Activated CD8-positive, alpha-beta memory T cell treated with anti-CD3 and anti-CD28 coated beads, Interleukin-2, amount 10 ng/mL, durations not matched to agents 7 days and 5 days (primary cell): ENCODE results near the gene FBLN5. TPM values are rescaled to one million over a fixed set of nuclear protein-coding genes. Genes with fewer than 3 reads are reported as not detected.

Experiments
- ATAC-seq: fragments of 150-1000 bp; cut with Tn5 transposase; one replicate; pipeline ENCODE4 v1.10.0; 2021; ENCODE audit warnings: moderate library complexity
- CTCF ChIA-PET: fragments of 350-600 bp; sonication (Branson Sonifier 250); formaldehyde crosslinking; loops from one replicate; lab custom pipeline; 2021; ENCODE audit warnings: antibody characterized with exemption; lab: Charles Lee
- DNase-seq: peaks from one replicate; pipeline ENCODE4 v3.0.0-alpha.2; 2020
- H3K27ac Mint-ChIP-seq: one replicate; pipeline ENCODE4 v1.8.0; 2021; ENCODE audit warnings: mild to moderate bottlenecking, mixed read lengths
- H3K27me3 Mint-ChIP-seq: one replicate; pipeline ENCODE4 v1.8.0; 2021; ENCODE audit warnings: mixed read lengths
- H3K36me3 Mint-ChIP-seq: one replicate; pipeline ENCODE4 v1.8.0; 2021; ENCODE audit warnings: mild to moderate bottlenecking, mixed read lengths
- H3K4me1 Mint-ChIP-seq: one replicate; pipeline ENCODE4 v1.8.0; 2021; ENCODE audit warnings: mixed read lengths
- H3K4me3 Mint-ChIP-seq: one replicate; pipeline ENCODE4 v1.8.0; 2021; ENCODE audit warnings: mild to moderate bottlenecking, moderate library complexity, mixed read lengths
- H3K9me3 Mint-ChIP-seq: one replicate; pipeline ENCODE4 v1.8.0; 2022; ENCODE audit warnings: low read depth, mixed read lengths
- total RNA-seq, 2 experiments: library from RNA; stranded (reverse); gene quantifications; one replicate each; pipeline ENCODE4 v1.2.3, GENCODE V29; 2021

The FBLN5 gene
- total RNA-seq, 2 experiments from 2014 or later, result 0.23 to 0.73 TPM

DNA sequence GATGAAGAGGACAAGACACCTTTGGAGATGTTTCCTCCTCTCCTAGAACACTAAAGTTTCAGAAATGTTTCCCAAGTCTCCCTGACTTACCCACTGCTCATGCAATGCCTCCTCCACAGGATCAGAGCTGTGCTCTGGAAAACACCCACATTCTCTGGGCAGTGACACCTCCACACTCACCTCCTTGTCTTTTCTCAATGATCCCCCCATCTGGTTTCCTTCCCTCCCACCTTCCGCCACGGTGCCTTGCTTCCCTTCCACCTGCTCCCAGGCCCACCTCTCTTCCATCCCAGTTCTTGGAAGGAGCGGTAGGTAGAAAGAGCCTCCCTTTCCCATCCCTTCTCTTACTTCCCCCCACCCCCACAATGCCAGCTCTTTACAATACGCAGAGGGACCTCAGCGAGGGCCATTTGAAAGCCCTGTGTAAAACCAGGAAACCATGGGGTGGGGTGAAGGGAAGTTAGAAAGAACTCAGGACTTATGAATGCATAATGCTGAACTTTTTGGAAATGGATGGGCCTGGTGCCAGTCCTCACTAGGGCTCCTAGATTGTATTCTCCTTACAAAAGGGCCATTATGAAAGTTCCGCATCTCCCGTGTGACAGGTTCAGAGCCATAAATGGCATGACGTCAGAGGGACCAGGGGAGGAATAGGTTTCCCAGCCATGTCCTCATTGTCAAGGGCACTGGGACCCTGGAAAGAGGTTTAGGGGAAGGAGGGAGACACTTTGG is 12.8 kb downstream of the FBLN5 start:
- no peaks in the 10 kb centered on the region for H3K36me3 Mint-ChIP-seq
- no peak overlapping the region for H3K27ac Mint-ChIP-seq
- CTCF ChIA-PET, result no interaction called here
- no peaks in the 10 kb centered on the region for H3K4me1 Mint-ChIP-seq
- no peak overlapping the region for H3K4me3 Mint-ChIP-seq
- no peaks in the 10 kb centered on the region for H3K27me3 Mint-ChIP-seq
- DNase-seq (no peak), ATAC-seq (no peak)
- no peaks in the 10 kb centered on the region for H3K9me3 Mint-ChIP-seq

DNA sequence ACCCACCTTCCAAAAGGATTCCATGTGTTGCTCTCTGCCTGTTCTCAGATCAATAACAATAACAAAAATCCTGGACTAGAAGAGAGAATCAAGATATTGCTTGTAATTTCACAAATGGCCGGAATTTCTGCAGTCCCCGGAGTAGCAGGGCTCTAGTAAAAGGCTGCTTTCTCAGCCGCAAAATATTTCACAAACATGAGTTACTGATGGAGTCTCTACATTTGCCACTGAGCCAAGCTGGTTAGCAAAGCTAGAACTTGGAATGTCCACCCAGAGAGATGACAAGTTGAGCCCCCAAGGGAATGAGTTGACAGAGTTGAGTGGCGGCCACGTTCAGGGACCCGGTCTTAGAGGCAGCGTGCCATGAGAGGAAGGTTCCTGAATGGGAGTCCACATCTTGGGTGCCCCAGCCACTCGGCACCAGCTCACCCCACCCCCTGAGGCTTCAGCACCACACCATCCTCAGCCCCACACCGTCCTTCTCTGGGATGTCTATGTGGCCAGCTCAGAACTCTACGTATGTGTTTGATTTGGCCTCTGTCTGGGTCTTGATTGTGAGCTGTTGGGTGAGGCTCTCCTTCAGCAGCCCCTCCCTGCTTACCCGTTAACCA is 15.9 kb downstream of the FBLN5 start:
- Mint-ChIP-seq H3K4me1 (no peaks in the 10 kb centered on the region), H3K27me3 (no peaks in the 10 kb centered on the region), H3K9me3 (no peaks in the 10 kb centered on the region), H3K36me3 (no peaks in the 10 kb centered on the region), H3K27ac (no peak overlapping the region), H3K4me3 (no peak overlapping the region)
- DNase-seq (no peak), ATAC-seq (no peak)
- CTCF ChIA-PET, result interaction anchor here (2.1 kb wide), 1 partner anchor 10 kb away, joined by 6 read pairs; no protein-coding TSS in a partner anchor

DNA sequence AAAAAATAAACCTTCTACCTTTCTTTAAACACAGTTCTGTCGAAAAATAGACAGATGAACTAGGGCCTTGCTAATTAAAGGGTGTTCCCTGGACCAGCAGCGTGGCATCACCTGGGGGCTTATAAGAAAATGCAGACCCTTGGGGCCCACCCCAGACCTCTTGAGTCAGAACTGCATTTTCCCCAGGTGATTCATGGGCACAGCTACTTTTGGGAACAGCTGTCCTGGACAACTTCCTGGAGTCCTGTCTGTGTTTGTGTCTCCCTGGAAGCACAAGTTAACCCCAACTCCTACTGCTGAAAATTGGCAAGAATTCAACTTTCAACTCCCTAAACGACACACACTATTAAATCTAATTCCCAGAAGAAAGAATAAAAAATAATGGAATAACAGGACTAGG is 17.8 kb downstream of the FBLN5 start:
- H3K27me3 Mint-ChIP-seq, result no peaks in the 10 kb centered on the region
- H3K4me1 Mint-ChIP-seq, result no peaks in the 10 kb centered on the region
- DNase-seq, result no peak
- H3K36me3 Mint-ChIP-seq, result no peaks in the 10 kb centered on the region
- H3K9me3 Mint-ChIP-seq, result no peaks in the 10 kb centered on the region
- ATAC-seq, result no peak
- no peak overlapping the region for H3K27ac Mint-ChIP-seq
- CTCF ChIA-PET, result no interaction called here
- H3K4me3 Mint-ChIP-seq, result no peak overlapping the region

DNA sequence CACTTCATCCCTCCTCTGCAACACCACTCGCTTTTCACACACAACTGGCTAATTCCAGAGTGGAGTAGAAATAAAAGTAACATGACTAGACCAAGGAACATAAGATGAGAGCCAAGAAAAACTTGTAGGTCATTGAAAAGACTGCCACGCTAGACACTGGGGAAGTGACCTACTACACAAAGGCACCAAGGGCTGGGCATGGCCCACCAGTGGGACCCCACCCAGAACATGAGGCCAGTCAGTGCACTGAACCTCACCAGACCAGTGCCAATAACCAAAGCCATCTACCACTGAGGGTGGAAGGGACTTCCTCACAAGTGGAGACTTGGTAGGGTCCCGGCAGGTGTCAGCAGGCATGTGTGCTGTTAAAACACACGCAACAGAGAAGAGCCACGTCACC is 19.7 kb downstream of the FBLN5 start:
- no peaks in the 10 kb centered on the region for H3K4me1 Mint-ChIP-seq
- no peaks in the 10 kb centered on the region for H3K27me3 Mint-ChIP-seq
- H3K36me3 Mint-ChIP-seq, result no peaks in the 10 kb centered on the region
- DNase-seq, result no peak
- CTCF ChIA-PET, result interaction anchor here (1.1 to 1.6 kb wide), 2 partner anchors 15 to 17 kb away, joined by 3 to 5 read pairs; no protein-coding TSS in a partner anchor
- H3K9me3 Mint-ChIP-seq, result no peaks in the 10 kb centered on the region
- ATAC-seq, result no peak
- no peak overlapping the region for H3K27ac Mint-ChIP-seq
- H3K4me3 Mint-ChIP-seq, result no peak overlapping the region

DNA sequence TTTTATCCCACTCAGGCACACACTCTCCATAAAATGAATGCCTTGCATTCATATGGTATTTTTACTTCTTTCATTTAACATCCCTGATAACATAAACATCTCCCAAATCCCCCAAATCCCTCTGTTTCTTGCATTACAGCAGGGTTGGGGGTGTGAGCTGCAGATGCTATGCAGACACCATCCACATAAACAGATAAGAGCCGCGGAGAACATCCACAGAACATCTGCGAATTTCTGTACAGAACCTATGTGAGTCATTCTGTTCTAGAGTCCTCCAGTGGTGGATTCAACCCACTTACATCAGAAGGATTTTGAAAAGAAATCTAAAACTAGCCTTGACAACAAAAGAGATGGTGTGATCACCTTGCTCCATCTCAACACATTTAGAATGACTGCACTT is 20.3 kb downstream of the FBLN5 start:
- H3K27me3 Mint-ChIP-seq, result no peaks in the 10 kb centered on the region
- ATAC-seq, result no peak

DNA sequence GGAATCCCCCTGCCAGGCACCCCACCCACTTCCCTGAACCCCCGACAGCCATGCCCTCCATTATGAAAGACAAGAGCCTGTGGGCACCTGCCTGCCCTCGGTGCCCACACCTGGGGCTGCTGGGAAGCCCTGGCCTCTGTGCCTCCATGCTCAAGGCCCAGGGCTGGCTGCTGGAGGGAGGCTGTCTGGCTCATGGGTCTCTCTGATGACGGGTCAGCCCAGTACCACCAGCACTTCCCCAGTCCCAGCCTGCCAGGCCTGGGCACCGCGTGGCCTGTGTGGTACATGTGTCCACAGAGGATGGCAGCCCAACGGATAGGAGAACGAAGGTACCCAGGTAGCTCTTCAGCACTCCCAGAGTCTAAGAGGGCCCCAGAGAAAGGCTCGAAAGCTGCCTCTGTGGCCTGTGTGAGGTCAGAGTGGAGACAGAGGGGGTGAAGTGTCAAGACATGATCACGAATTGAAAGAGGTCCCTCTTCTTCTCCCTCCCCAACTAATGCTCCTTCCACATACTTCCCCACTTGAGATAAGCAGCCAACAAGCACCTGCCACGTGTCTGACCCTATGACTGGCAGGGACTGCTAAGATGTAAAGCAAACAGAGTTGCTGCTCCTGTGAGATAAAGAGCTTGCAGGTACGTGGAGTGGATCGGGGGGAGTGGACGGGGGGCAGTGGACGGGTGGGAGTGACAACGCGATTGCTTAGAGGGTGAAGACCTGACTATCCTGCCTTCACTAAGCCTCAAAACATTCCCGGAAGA is 21.2 kb downstream of the FBLN5 start:
- no peak for ATAC-seq
- CTCF ChIA-PET, result no interaction called here
- no peaks in the 10 kb centered on the region for H3K27me3 Mint-ChIP-seq
- DNase-seq, result no peak
- no peak overlapping the region for H3K27ac Mint-ChIP-seq
- H3K4me1 Mint-ChIP-seq, result no peaks in the 10 kb centered on the region
- no peaks in the 10 kb centered on the region for H3K36me3 Mint-ChIP-seq
- no peak overlapping the region for H3K4me3 Mint-ChIP-seq
- no peaks in the 10 kb centered on the region for H3K9me3 Mint-ChIP-seq

More for the DNA sequence above, 20.3 kb downstream of the FBLN5 start:
- CTCF ChIA-PET, result interaction anchor here (1.1 kb wide), 1 partner anchor 15 kb away, joined by 3 read pairs; no protein-coding TSS in a partner anchor
- no peaks in the 10 kb centered on the region for H3K36me3 Mint-ChIP-seq
- H3K9me3 Mint-ChIP-seq, result no peaks in the 10 kb centered on the region
- H3K27ac Mint-ChIP-seq, result no peak overlapping the region
- no peaks in the 10 kb centered on the region for H3K4me1 Mint-ChIP-seq
- H3K4me3 Mint-ChIP-seq, result no peak overlapping the region
- DNase-seq, result no peak

DNA sequence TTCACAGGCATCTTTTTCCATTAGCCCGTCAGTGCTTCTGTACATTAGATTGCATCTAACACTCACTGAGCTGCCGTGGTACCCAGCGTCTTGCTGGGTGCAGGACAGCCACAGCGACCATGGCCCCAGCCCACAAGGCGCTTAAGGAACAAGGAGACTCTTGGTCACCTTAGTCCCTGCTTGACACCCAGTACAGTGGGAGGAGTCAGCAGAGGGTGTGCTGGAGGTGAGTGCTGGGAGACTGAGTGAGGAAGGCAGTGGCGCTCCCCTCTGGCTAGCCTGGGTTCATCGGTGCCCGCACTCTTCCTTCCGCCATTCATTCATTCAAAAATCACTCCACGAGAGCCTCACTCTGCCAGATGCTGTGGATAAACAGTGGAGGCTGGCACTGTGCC is 21.8 kb downstream of the FBLN5 start:
- Mint-ChIP-seq H3K9me3 (no peaks in the 10 kb centered on the region), H3K27me3 (no peaks in the 10 kb centered on the region), H3K4me1 (no peaks in the 10 kb centered on the region), H3K27ac (no peak overlapping the region), H3K36me3 (no peaks in the 10 kb centered on the region), H3K4me3 (no peak overlapping the region)
- DNase-seq (no peak), ATAC-seq (no peak)
- CTCF ChIA-PET, result interaction anchor here (1.7 to 2.0 kb wide), 2 partner anchors 11 to 15 kb away, joined by 3 to 8 read pairs; no protein-coding TSS in a partner anchor

DNA sequence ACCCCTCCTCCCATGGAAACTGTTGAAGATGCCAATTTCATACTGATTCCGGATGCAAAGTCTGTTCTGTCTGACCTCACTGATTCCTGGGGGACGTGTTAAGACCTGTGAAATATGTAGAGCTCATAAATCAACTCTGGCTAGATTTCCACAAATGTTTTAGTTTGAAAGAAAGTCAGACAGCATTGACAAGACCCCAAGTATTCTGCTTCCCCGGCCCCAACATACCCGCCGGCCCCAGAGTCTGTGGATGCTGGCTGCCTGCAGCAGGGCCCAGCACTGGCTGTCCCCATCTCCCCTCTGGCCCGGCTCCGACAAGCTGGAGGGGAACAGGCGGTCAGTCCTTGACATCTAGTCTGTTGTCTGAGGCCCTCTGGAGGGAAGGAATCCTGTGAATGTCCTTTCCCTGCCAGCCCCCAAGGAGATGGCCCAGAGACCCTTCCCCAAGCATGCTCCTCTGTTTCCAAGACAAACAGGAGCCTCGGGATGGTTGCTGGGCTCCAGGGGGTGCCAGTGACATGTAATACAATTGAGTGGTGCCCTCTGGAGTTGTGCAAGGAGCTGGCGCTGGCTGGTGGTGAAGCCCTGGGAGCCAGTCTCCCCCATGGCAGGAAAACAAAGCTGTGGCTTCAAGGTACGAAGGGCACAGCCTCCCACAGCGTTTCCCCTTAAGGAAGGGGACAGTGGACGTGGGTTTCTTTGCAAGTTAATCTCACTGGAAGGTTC is 22.3 kb downstream of the FBLN5 start:
- no peaks in the 10 kb centered on the region for H3K36me3 Mint-ChIP-seq
- no peak for DNase-seq
- H3K4me1 Mint-ChIP-seq, result no peaks in the 10 kb centered on the region
- H3K9me3 Mint-ChIP-seq, result no peaks in the 10 kb centered on the region
- no peak overlapping the region for H3K4me3 Mint-ChIP-seq
- no peak for ATAC-seq
- no peak overlapping the region for H3K27ac Mint-ChIP-seq
- CTCF ChIA-PET, result interaction anchor here (1.7 to 2.0 kb wide), 2 partner anchors 10 to 14 kb away, joined by 3 to 8 read pairs; no protein-coding TSS in a partner anchor
- H3K27me3 Mint-ChIP-seq, result no peaks in the 10 kb centered on the region

DNA sequence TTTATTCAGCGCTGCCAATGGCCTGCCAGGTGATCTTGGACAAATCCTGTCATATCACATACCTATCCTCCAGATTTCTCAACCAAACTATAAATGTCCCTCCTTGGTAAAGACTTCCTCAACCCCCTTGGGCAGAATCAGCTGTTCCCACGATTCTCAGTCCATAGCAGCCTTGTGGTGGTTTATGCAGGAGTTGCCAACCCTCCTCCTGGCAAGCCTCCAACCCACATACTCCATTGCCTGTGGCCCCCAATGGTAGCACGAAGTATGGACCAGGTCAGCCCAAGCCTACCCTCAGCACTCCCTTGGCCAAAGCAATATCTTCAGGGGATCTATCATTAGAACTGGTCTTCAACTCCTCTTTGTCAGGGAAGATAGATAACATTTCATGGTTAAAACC is 27.0 kb downstream of the FBLN5 start:
- H3K4me3 Mint-ChIP-seq, result no peak overlapping the region
- H3K9me3 Mint-ChIP-seq, result no peaks in the 10 kb centered on the region
- ATAC-seq (no peak), DNase-seq (no peak)
- H3K27me3 Mint-ChIP-seq, result peaks cover 9% of the 10 kb centered on the region
- H3K36me3 Mint-ChIP-seq, result peaks cover 1% of the 10 kb centered on the region
- H3K27ac Mint-ChIP-seq, result no peak overlapping the region
- H3K4me1 Mint-ChIP-seq, result no peaks in the 10 kb centered on the region
- CTCF ChIA-PET, result no interaction called here

DNA sequence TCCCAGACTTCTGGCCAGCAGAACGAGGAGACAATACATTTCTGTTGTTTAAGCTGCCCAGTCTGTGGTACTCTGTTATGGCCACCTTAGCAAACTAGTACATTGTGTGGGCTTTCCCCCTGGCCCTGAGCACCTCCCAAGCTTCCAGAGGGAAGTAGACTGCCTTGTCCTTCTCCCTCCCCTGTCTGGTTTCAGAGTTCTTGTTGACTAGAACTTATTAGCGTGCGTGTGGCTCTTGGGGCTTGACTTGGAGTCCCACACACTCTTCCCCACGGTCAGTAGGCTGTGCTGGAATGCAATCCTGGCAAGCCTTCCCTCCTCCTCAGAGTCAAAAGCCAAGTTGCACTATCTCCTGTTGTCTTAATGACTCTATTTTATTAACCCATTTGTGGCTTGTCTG is 27.7 kb downstream of the FBLN5 start:
- Mint-ChIP-seq H3K4me1 (no peaks in the 10 kb centered on the region), H3K27ac (no peak overlapping the region), H3K27me3 (peaks cover 9% of the 10 kb centered on the region)

DNA sequence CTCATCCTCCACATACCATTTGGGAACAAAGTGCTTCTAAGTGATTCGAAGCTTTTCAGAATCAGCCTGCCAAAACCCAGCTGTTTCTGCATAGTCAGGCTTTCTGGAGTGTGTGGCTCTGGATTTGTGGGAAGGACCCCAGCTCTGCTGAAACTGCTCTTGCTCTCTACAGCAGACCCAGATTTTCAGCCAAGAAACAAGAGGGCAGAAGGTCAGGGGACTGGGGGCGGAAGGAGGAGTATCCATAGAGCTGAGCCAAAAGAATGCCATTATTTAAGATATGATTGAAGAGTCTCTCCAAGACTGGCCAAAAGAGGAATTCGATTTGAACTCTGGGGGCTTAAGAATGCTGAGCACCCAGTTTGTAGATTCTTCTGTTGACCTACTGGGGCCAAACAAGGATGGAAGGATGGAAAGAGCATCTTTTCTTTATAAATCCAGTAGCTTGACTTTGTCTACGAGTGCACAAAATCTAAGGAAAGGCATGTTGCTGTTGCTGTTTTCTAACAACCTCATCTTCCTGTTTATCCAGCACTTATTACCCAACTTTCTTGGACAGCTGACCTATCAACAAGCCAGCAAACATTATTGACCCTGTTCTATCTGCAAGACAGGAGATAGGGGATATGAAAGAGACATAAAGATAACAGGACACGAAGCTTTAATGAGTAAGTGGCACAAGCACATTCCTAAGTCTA is 29.2 kb downstream of the FBLN5 start:
- no peaks in the 10 kb centered on the region for H3K4me1 Mint-ChIP-seq
- no peaks in the 10 kb centered on the region for H3K9me3 Mint-ChIP-seq
- ATAC-seq, result no peak
- H3K27ac Mint-ChIP-seq, result no peak overlapping the region
- no peak for DNase-seq
- peaks cover 9% of the 10 kb centered on the region for H3K27me3 Mint-ChIP-seq
- H3K4me3 Mint-ChIP-seq, result no peak overlapping the region
- CTCF ChIA-PET, result interaction anchor here (2.1 kb wide), 1 partner anchor 203 kb away, joined by 5 read pairs; no protein-coding TSS in a partner anchor
- H3K36me3 Mint-ChIP-seq, result peaks cover 1% of the 10 kb centered on the region

More for the DNA sequence above, 27.7 kb downstream of the FBLN5 start:
- DNase-seq (no peak), ATAC-seq (no peak)
- peaks cover 1% of the 10 kb centered on the region for H3K36me3 Mint-ChIP-seq
- H3K9me3 Mint-ChIP-seq, result no peaks in the 10 kb centered on the region
- CTCF ChIA-PET, result no interaction called here
- H3K4me3 Mint-ChIP-seq, result no peak overlapping the region

DNA sequence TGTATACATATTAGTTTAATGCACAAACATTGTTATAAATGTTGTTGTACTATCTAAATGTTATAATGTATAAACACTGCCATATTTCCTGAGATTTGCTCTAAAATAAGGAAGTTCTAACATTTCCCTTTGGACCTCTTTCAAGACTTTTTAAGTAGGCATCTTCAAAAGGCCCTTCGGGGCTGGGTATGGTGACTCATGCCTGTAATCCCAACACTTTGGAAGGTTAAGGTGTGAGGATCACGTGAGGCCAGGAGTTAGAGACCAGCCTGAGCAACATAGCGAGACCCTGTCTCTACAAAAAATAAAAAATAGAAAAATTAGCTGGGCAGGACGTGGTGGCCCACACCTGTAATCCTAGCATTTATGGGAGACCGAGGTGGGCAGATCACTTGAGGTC is 35.5 kb downstream of the FBLN5 start:
- Mint-ChIP-seq H3K27ac (no peak overlapping the region), H3K4me1 (peaks cover 12% of the 10 kb centered on the region), H3K4me3 (no peak overlapping the region), H3K36me3 (peaks cover 1% of the 10 kb centered on the region), H3K9me3 (no peaks in the 10 kb centered on the region), H3K27me3 (peaks cover 3% of the 10 kb centered on the region)
- DNase-seq (no peak), ATAC-seq (no peak)
- CTCF ChIA-PET, result interaction anchor here (1.0 to 2.3 kb wide), 18 partner anchors 13 to 408 kb away, joined by 3 to 22 read pairs (median 6); partner anchors contain the start of gene TC2N
